A549 (cell line): ENCODE data around the gene U2AF1L4. TPM values are rescaled to one million over a fixed set of nuclear protein-coding genes. Genes with fewer than 3 reads are reported as not detected.

Experiments used
- ATAC-seq, 2 experiments: fragments of 200-7000 bp in 1 of 2; fragments of >200 bp in 1 of 2; cut with Nextera tagmentation in 1 of 2; cut with Tn5 transposase in 1 of 2; 3 replicates each; pipeline versions ENCODE4 v1.8.0 to v1.9.1; 2018 to 2020; ENCODE audit warnings: mild to moderate bottlenecking in 1 of 2, moderate library complexity in 1 of 2
- CTCF ChIA-PET: fragments of 300-600 bp; sonication (Branson Sonifier 250); formaldehyde crosslinking; extraction: SDS; loops from one replicate; lab custom pipeline; 2021; ENCODE audit warnings: antibody characterized with exemption, inconsistent platforms; lab: Yijun Ruan, JAX
- POLR2A ChIA-PET: fragments of 350-600 bp; formaldehyde crosslinking; extraction: SDS; loops from one replicate; lab custom pipeline; 2021; ENCODE audit warnings: antibody characterized with exemption, inconsistent platforms; lab: Yijun Ruan, JAX
- DNase-seq, 2 experiments: peaks; one replicate each; pipeline versions ENCODE4 v3.0.0 to v3.0.0-alpha.2; 2011 to 2016; ENCODE audit warnings: low read depth in 1 of 2, low spot score in 1 of 2
- FAIRE-seq: peaks from 2 replicates; lab custom pipeline; 2011; peaks lifted over from hg19 to GRCh38; lab: Jason Lieb, UNC
- H3K27ac ChIP-seq, 2 experiments: fragments of >200 bp; sonication (Bioruptor Twin); formaldehyde crosslinking; 3 replicates each; pipeline ENCODE4 v1.5.1; 2016 to 2017
- H3K4me1 ChIP-seq: fragments of >200 bp; sonication (Bioruptor Twin); formaldehyde crosslinking; 3 replicates; pipeline ENCODE4 v1.6.1; 2016
- H3K4me2 ChIP-seq: fragments of >200 bp; sonication (Bioruptor Twin); formaldehyde crosslinking; 3 replicates; pipeline ENCODE4 v1.6.1; 2016
- H3K4me3 ChIP-seq: fragments of >200 bp; sonication (Bioruptor Twin); formaldehyde crosslinking; 3 replicates; pipeline ENCODE4 v1.5.1; 2016
- H3K9me3 ChIP-seq: fragments of >200 bp; sonication (Bioruptor Twin); formaldehyde crosslinking; 3 replicates; pipeline ENCODE4 v1.6.1; 2016
- BHLHE40 ChIP-seq: IDR thresholded peaks from 2 replicates; pipeline ENCODE4 v1.6.1; 2012; ENCODE audit warnings: low read depth, low read length, inconsistent platforms
- CBX2 ChIP-seq: fragments of 200-600 bp; sonication (generic); IDR thresholded peaks from 2 replicates; pipeline ENCODE4 v1.6.1; 2016; ENCODE audit warnings: low read depth, mild to moderate bottlenecking, borderline replicate concordance
- ELK1 ChIP-seq: fragments of 150-350 bp; IDR thresholded peaks from 2 replicates; pipeline ENCODE4 v1.6.1; 2014; ENCODE audit warnings: low read depth, mild to moderate bottlenecking, low read length
- EP300 ChIP-seq, 2 experiments: fragments of >200 bp; sonication (Bioruptor Twin); formaldehyde crosslinking; IDR thresholded peaks; 2 replicates in 1 of 2; 3 replicates in 1 of 2; pipeline ENCODE4 v1.6.1; 2016 to 2017
- ESRRA ChIP-seq: fragments of 150-350 bp; IDR thresholded peaks from 2 replicates; pipeline ENCODE4 v1.6.1; 2014; ENCODE audit warnings: mild to moderate bottlenecking, low read length, borderline replicate concordance
- FOXS1 ChIP-seq: fragments of 250-450 bp; sonication (Bioruptor Pico); IDR thresholded peaks from 2 replicates; pipeline ENCODE4 v1.5.0; 2020; ENCODE audit warnings: mild to moderate bottlenecking, moderate library complexity
- HDAC2 ChIP-seq: fragments of 200-600 bp; sonication (generic); IDR thresholded peaks from 2 replicates; pipeline ENCODE4 v1.6.1; 2016
- HMGXB4 ChIP-seq: fragments of 250-450 bp; sonication (Bioruptor Pico); IDR thresholded peaks from 2 replicates; pipeline ENCODE4 v1.5.0; 2021; ENCODE audit warnings: mild to moderate bottlenecking, moderate library complexity, borderline replicate concordance
- HOXB13 ChIP-seq: fragments of 250-450 bp; sonication (Bioruptor Pico); IDR thresholded peaks from 2 replicates; pipeline ENCODE4 v1.5.0; 2020; ENCODE audit warnings: low read depth, mild to moderate bottlenecking, moderate library complexity
- HOXB5 ChIP-seq: fragments of 250-450 bp; sonication (Bioruptor Pico); IDR thresholded peaks from 2 replicates; pipeline ENCODE4 v1.5.0; 2020; ENCODE audit warnings: mild to moderate bottlenecking, moderate library complexity
- JUN ChIP-seq, 2 experiments: fragments of >200 bp; sonication (Bioruptor Twin); formaldehyde crosslinking; IDR thresholded peaks; 2 replicates in 1 of 2; 3 replicates in 1 of 2; pipeline ENCODE4 v1.6.1; 2016 to 2017
- JUNB ChIP-seq: fragments of >200 bp; sonication (Bioruptor Twin); formaldehyde crosslinking; IDR thresholded peaks from 2 replicates; pipeline ENCODE4 v1.6.1; 2016
- KDM1A ChIP-seq: fragments of 200-600 bp; sonication (generic); IDR thresholded peaks from 2 replicates; pipeline ENCODE4 v1.6.1; 2016; ENCODE audit warnings: low read depth, mild to moderate bottlenecking
- KDM5A ChIP-seq: fragments of 200-600 bp; sonication (generic); IDR thresholded peaks from 2 replicates; pipeline ENCODE4 v1.6.1; 2016; ENCODE audit warnings: antibody characterized with exemption, mild to moderate bottlenecking
- MAFK ChIP-seq: fragments of 450-650 bp; IDR thresholded peaks from 2 replicates; pipeline ENCODE4 v1.6.1; 2014; ENCODE audit not compliant: partially characterized antibody
- MAX ChIP-seq: IDR thresholded peaks from 2 replicates; pipeline ENCODE4 v1.6.1; 2012
- MAZ ChIP-seq: fragments of 150-350 bp; IDR thresholded peaks from 2 replicates; pipeline ENCODE4 v1.6.1; 2014; ENCODE audit warnings: antibody characterized with exemption, low read depth, low read length, borderline replicate concordance
- MYC ChIP-seq: IDR thresholded peaks from 2 replicates; pipeline ENCODE4 v1.6.1; 2012; ENCODE audit warnings: mild to moderate bottlenecking, inconsistent platforms, low read length, improper control_type of control experiment, borderline replicate concordance
- NFE2L2 ChIP-seq: fragments of 150-350 bp; conservative IDR thresholded peaks from 2 replicates; pipeline ENCODE4 v1.6.1; 2014; ENCODE audit warnings: low read length
- NPAS2 ChIP-seq: fragments of 250-450 bp; sonication (Bioruptor Pico); IDR thresholded peaks from 2 replicates; pipeline ENCODE4 v1.8.0; 2022; ENCODE audit warnings: mild to moderate bottlenecking, moderate library complexity, borderline replicate concordance
- NR3C1 ChIP-seq: fragments of >200 bp; sonication (Bioruptor Twin); formaldehyde crosslinking; IDR thresholded peaks from 3 replicates; pipeline ENCODE4 v1.6.1; 2017
- PBX3 ChIP-seq: IDR thresholded peaks from 2 replicates; pipeline ENCODE4 v1.6.1; 2012
- PHF8 ChIP-seq: fragments of 200-600 bp; sonication (generic); IDR thresholded peaks from 2 replicates; pipeline ENCODE4 v1.6.1; 2016; ENCODE audit warnings: low read depth, mild to moderate bottlenecking, antibody characterized with exemption, moderate library complexity, borderline replicate concordance
- POLR2A ChIP-seq: IDR thresholded peaks from 2 replicates; pipeline ENCODE4 v1.6.1; 2012; ENCODE audit warnings: mild to moderate bottlenecking, low read length
- RAD21 ChIP-seq, 2 experiments: fragments of >200 bp in 1 of 2; sonication (Bioruptor Twin) in 1 of 2; formaldehyde crosslinking in 1 of 2; IDR thresholded peaks in 1 of 2; conservative IDR thresholded peaks in 1 of 2; 2 replicates in 1 of 2; 3 replicates in 1 of 2; pipeline ENCODE4 v1.6.1; 2012 to 2018; ENCODE audit warnings: inconsistent platforms in 1 of 2
- RARB ChIP-seq: fragments of 250-450 bp; sonication (Bioruptor Pico); IDR thresholded peaks from 2 replicates; pipeline ENCODE4 v1.8.0; 2021; ENCODE audit warnings: mild to moderate bottlenecking, moderate library complexity
- RFX5 ChIP-seq: fragments of 450-650 bp; IDR thresholded peaks from 2 replicates; pipeline ENCODE4 v1.7.1; 2014; ENCODE audit warnings: antibody characterized with exemption, mild to moderate bottlenecking, moderate library complexity
- RNF2 ChIP-seq: fragments of 200-600 bp; sonication (generic); IDR thresholded peaks from 2 replicates; pipeline ENCODE4 v1.6.1; 2016; ENCODE audit warnings: low read depth, mild to moderate bottlenecking, antibody characterized with exemption, moderate library complexity, borderline replicate concordance
- SMC3 ChIP-seq: fragments of >200 bp; sonication (Bioruptor Twin); formaldehyde crosslinking; IDR thresholded peaks from 3 replicates; pipeline ENCODE4 v1.6.1; 2018; ENCODE audit warnings: inconsistent platforms
- SREBF2 ChIP-seq: fragments of 450-650 bp; IDR thresholded peaks from 2 replicates; pipeline ENCODE4 v1.6.1; 2014; ENCODE audit warnings: mild to moderate bottlenecking, moderate library complexity
- TFCP2L1 ChIP-seq: fragments of 250-450 bp; sonication (Bioruptor Pico); IDR thresholded peaks from 2 replicates; pipeline ENCODE4 v1.5.0; 2021; ENCODE audit warnings: mild to moderate bottlenecking
- ZC3H11A ChIP-seq: fragments of 450-650 bp; IDR thresholded peaks from 2 replicates; pipeline ENCODE4 v1.6.1; 2014; ENCODE audit warnings: antibody characterized with exemption, mild to moderate bottlenecking
- ZFP36 ChIP-seq: fragments of 450-650 bp; IDR thresholded peaks from 2 replicates; pipeline ENCODE4 v1.6.1; 2014; ENCODE audit warnings: borderline replicate concordance; ENCODE audit not compliant: partially characterized antibody
- ZNF302 ChIP-seq: fragments of 250-450 bp; sonication (Bioruptor Pico); IDR thresholded peaks from 2 replicates; pipeline ENCODE4 v1.9.0; 2021; ENCODE audit warnings: inconsistent platforms, mild to moderate bottlenecking, moderate library complexity
- WGBS: methylation state at CpG from one replicate; pipeline ENCODE4 v1.1.6; 2017; ENCODE audit errors: missing lambda C conversion rate; 5-methylcytosine and 5-hydroxymethylcytosine counted together
- polyA plus RNA-seq, 4 experiments: library from polyadenylated mRNA; depleted of rRNA in 3 of 4; stranded (reverse); fragments of >200 nt; fragmentation: RNase III in 1 of 4; extraction: RNeasy Plus Mini Kit Qiagen cat#74134 plus additional on column Dnase treatment in 1 of 4; gene quantifications; 2 replicates in 3 of 4; 3 replicates in 1 of 4; pipeline ENCODE4 v1.2.3, GENCODE V29; 2011 to 2017
- TF ChIP-seq, protein P1 (sequence below): fragments of 250-450 bp; sonication (Bioruptor Pico); IDR thresholded peaks from 2 replicates; pipeline ENCODE4 v1.5.0; 2020; ENCODE audit warnings: low read depth, mild to moderate bottlenecking, moderate library complexity
- TF ChIP-seq, protein P2 (sequence below): IDR thresholded peaks from 2 replicates; pipeline ENCODE4 v1.6.1; 2012; ENCODE audit warnings: low read depth, borderline replicate concordance

The U2AF1L4 gene
- polyA plus RNA-seq, 2 of the 4 experiments (the other 2 are of a cell fraction): 41.1 to 42.8 TPM

DNA sequence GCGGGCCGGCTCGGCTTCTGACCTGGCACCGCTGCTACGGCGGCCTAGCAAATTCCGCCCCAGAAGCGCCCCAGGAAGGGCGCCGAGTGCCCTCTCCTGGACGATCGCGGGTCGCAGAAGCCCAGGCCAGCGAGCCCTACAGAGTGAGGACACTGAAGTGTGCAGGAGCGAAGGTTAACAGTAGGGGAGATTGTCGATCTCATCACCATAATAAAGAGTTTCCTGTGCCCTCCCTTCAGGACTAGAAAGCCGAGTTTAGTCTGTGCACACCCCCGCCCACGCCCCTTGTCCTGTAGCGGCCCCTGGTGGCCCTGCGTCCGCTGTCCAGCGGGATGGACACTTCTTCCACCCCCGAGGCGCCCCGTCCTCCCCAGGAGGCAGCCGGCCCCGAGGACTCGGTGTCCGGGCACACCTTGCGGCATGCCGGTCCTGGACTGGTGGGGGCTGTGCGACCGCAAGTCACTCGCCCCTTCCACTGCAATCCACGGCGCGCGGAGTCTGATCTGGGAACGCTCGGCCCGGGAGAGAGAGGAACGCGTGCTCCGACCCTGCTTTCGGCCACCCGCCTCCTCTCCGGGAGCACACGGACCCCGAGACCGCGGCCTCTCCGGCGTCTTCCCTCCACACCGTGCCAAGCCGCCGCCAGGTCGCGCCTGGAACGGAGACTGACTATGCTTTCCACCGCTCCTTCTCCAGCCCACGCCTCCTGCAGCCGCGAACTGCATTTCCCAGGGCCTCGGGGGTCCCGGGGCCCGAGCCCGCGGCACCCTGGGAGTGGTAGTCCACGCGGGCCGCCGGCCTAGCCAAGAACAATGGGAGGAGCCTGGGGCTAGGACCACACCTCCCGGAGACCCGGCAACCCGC is 28.2 kb downstream of the U2AF1L4 start:
- Histone ChIP-seq H3K4me3 (peak overlapping the region; percentile 87), H3K9me3 (no peaks in the 10 kb centered on the region), H3K4me2 (peak overlapping the region; percentile 89), H3K4me1 (peaks cover 20% of the 10 kb centered on the region), H3K27ac (peak overlapping the region; percentile 91 to 98)
- 1% methylated on average over 62 of the region's 77 CpGs for WGBS
- FAIRE-seq: peak; percentile 96
- DNase-seq: peak; percentile 95 to 99
- CTCF ChIA-PET: interaction anchor here (1.0 to 6.6 kb wide), 8 partner anchors 10 to 168 kb away, joined by 5 to 161 read pairs (median 22); partner anchors contain the start of gene ZBTB32
- ATAC-seq: peak; percentile 74 to 91
- POLR2A ChIA-PET: no interaction called here
- TF ChIP-seq MYC: peak; percentile 87
- TF ChIP-seq TFCP2L1 (CRISPR knock-in tag): 0 out of 2 replicates have a peak, but pooled peaks have one; percentile 70
- no peak for TF ChIP-seq NR3C1
- TF ChIP-seq SMC3: peak; percentile 98
- TF ChIP-seq MAZ: peak; percentile 87
- no peak for TF ChIP-seq ZFP36
- TF ChIP-seq, protein P1, sequence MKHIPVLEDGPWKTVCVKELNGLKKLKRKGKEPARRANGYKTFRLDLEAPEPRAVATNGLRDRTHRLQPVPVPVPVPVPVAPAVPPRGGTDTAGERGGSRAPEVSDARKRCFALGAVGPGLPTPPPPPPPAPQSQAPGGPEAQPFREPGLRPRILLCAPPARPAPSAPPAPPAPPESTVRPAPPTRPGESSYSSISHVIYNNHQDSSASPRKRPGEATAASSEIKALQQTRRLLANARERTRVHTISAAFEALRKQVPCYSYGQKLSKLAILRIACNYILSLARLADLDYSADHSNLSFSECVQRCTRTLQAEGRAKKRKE: 0 out of 2 replicates have a peak, but pooled peaks have one; percentile 16
- no peak for TF ChIP-seq KDM1A
- no peak for TF ChIP-seq HDAC2
- no peak for TF ChIP-seq ELK1
- peak; percentile 92 for TF ChIP-seq MAX
- TF ChIP-seq HMGXB4 (CRISPR knock-in tag): peak; percentile 82; the same call in 1 of the 2 replicates
- no peak for TF ChIP-seq HOXB5 (CRISPR knock-in tag)
- TF ChIP-seq ZC3H11A: no peak
- TF ChIP-seq PHF8: peak; percentile 28
- TF ChIP-seq MAFK: no peak
- TF ChIP-seq CBX2: no peak
- 0 out of 2 replicates have a peak, but pooled peaks have one; percentile 11 for TF ChIP-seq BHLHE40
- TF ChIP-seq, protein P2, sequence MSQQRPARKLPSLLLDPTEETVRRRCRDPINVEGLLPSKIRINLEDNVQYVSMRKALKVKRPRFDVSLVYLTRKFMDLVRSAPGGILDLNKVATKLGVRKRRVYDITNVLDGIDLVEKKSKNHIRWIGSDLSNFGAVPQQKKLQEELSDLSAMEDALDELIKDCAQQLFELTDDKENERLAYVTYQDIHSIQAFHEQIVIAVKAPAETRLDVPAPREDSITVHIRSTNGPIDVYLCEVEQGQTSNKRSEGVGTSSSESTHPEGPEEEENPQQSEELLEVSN: peak; percentile 78; the same call in 1 of the 2 replicates
- TF ChIP-seq ESRRA: 0 out of 2 replicates have a peak, but pooled peaks have one; percentile 39
- 0 out of 2 replicates have a peak, but pooled peaks have one; percentile 30 for TF ChIP-seq HOXB13
- no peak for TF ChIP-seq RNF2
- 0 out of 2 replicates have a peak, but pooled peaks have one; percentile 54 for TF ChIP-seq PBX3
- TF ChIP-seq NFE2L2: no peak
- TF ChIP-seq RARB (CRISPR knock-in tag): no peak
- TF ChIP-seq POLR2A: peak; percentile 74
- no peak for TF ChIP-seq SREBF2
- peak; percentile 94 for TF ChIP-seq KDM5A
- TF ChIP-seq JUN (IDR thresholded peaks at IDR 0.05): peak in 1 of 2 experiments; percentile 53; a peak in 3 of 5 replicates
- no peak for TF ChIP-seq FOXS1 (CRISPR knock-in tag)
- TF ChIP-seq EP300 (IDR thresholded peaks at IDR 0.05): no peak
- TF ChIP-seq RFX5: no peak; the same call in 1 of the 2 replicates
- no peak for TF ChIP-seq JUNB
- peak; percentile 89 to 99 for TF ChIP-seq RAD21 (conservative IDR thresholded peaks at IDR 0.05 in 1 of 2, IDR thresholded peaks at IDR 0.05 in 1 of 2)
- TF ChIP-seq ZNF302 (CRISPR knock-in tag): no peak
- no peak for TF ChIP-seq NPAS2 (CRISPR knock-in tag)
